SK-N-MC (cell line): ENCODE results near the gene RIBC1.

Source experiments
- EZH2 ChIP-seq: fragments of 200-600 bp; sonication (generic); IDR thresholded peaks from one replicate; pipeline ENCODE4 v1.6.1; 2017; ENCODE audit warnings: antibody characterized with exemption
- POLR2AphosphoS5 ChIP-seq: IDR thresholded peaks from 2 replicates; pipeline ENCODE4 v1.6.1; 2012; ENCODE audit warnings: mild to moderate bottlenecking, low read depth, low read length, borderline replicate concordance

DNA sequence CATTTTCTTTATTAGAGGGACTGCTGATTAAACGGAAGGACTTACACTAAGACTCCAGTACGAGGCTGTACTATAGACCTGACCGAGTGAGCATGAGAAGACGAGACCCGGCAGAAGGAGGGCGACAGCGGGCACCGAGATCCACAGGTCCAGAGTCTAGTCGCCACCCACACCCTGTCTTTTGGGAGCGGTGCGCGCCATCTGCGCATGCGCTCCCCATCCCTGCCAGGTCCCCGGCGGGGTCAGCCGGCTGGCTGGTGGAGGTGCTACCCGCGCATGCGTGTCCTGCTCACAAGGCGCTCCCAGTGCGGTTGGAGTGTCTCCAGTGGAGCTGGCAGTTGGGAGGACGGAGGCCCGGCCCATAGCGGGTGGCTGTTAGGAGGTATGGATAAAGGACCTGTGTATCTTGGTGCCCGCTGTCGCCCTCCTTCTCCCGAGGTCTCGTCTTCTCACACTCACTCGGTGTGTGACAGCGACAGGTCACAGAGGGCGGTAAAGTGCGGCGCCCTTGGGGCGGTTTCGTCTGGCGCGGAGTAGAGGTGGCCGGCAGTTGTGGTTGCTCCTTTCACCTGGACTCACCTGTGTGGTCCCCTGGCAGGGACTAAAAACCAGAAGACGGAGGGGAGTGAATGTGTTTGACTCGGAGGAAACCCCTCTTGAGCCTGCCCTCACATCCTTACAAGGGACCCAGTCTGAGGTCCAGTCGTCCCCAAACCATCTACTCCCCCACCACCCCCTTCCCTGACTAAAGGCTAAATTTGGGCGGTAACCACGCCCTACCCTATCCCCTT is 19.1 kb downstream of the RIBC1 start:
- TF ChIP-seq EZH2 (no peak), POLR2AphosphoS5 (no peak)
